ENCODE data around the gene TRPV2.

The TRPV2 gene

DNA sequence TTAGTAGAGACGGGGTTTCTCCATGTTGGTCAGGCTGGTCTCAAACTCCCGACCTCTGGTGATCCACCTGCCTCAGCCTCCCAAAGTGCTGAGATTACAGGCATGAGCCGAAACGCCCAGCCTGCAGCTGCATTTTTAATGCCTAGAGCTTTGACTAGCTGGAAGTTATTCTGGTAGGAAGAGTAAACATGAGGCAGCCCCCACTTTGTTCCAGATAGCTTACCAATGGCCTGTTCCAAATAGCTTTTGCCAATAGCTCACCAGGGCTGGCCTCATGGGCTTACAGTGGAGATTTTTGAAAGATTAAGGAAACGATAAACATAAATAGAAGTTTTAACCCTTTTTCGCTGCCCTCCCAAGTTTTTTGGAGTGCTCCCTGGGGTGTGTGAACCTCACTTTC is 9.8 kb downstream of the TRPV2 start:
- Mint-ChIP-seq H3K9me3 (no peaks in the 10 kb centered on the region), H3K27me3 (no peaks in the 10 kb centered on the region), H3K27ac (no peak overlapping the region), H3K36me3 (ENCODE audit: low read depth) (peaks cover 38% of the 10 kb centered on the region), H3K4me1 (ENCODE audit: low read depth) (peaks cover 9% of the 10 kb centered on the region), H3K4me3 (no peak overlapping the region)

DNA sequence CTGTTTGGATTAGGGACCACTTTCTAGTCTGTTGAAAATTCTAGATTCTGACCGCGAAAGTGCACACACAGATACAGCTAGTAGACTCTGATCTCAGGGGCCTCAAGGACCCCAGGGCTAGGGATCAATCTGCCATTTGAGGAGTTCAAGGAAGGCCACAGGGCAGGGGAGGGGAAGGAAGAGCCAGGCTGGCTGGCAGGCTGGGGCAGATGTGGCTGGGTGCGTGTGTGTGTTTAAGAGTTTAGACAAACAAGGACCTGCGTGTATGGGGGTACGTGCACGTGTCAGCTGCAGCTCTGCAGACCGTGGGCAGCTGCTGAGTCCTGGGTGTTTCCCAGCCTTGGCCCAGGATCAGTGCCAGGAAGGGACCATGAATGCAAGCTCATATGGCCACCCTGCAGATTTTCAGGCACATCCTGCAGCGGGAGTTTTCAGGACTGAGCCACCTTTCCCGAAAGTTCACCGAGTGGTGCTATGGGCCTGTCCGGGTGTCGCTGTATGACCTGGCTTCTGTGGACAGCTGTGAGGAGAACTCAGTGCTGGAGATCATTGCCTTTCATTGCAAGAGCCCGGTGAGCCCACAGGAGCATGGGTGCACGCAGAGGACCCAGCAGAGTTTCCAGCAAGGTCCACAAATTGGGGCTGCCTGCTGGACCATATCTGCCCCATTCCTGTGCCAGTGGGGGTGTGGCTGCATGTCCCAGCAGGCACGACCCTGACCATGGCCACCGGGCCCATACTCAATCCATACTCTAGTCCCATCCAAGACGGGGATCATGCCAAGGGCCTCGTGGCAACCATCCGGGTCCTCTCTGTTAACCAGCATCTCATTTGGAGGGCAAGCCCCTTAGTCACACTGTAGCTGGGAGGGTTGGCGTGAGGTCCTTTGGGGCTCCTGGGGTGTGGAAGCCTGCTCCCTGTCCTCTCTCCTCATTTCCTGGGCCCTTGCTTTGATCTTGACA is 10.6 kb downstream of the TRPV2 start:
- Mint-ChIP-seq H3K4me1 (ENCODE audit: low read depth) (peaks cover 1% of the 10 kb centered on the region), H3K27ac (no peak overlapping the region), H3K27me3 (no peaks in the 10 kb centered on the region), H3K36me3 (ENCODE audit: low read depth) (peaks cover 35% of the 10 kb centered on the region), H3K9me3 (no peaks in the 10 kb centered on the region), H3K4me3 (no peak overlapping the region)

DNA sequence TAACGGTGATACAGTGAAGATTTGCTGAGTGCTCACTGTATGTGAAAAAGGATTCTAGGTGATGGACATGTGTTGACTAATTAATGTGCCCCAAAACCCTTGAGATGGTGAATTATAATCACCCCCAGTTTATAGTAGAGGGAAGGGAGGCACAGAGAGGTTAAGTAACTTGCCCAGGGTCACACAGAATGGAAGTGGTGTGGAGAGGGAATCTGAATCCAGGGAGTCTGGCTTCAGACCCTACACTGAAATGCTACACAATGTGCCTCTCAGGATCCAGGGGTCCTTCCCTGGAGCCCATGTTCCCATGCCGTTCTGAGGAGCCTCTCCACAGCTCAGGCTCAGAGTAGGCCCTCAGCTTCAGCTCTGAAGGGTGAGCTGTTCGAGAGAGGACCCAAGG is 11.6 kb downstream of the TRPV2 start:
- Mint-ChIP-seq H3K4me3 (no peak overlapping the region), H3K4me1 (ENCODE audit: low read depth) (no peaks in the 10 kb centered on the region), H3K36me3 (ENCODE audit: low read depth) (peaks cover 38% of the 10 kb centered on the region), H3K9me3 (no peaks in the 10 kb centered on the region), H3K27me3 (no peaks in the 10 kb centered on the region), H3K27ac (no peak overlapping the region)

DNA sequence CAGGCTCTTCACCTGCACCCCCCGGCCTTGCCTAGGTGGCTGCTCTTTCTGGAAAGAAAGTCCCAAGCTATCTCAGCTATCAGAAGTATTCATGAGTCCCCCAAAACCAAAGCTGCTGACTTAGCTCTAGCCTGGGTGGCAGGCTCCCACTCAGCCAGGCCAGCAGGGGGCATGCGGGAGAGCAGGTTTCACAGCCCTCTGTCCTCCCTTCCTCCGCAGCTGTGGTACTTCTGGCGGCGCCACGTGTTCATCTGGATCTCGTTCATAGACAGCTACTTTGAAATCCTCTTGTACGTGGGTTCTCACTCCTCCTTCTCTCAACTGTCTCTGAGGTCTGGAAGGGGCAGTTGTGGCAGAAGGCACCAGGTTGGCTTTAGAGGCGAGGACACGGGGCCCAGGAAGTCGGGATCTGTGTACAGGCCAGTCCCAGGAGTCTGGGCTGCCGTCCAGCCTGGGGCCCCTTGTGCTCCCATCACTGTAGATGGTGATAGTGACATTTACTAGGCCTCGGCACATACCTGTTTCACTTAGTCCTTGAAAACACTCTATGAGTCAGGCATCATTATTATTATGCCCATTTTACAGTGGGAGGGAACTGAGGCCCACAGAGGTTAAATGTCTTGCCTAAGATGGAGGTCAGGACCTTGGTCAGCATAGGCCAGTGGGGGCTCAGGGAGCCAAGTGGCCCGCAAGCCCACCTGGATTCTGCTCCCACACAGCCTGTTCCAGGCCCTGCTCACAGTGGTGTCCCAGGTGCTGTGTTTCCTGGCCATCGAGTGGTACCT is 12.9 kb downstream of the TRPV2 start:
- H3K27me3 Mint-ChIP-seq, result no peaks in the 10 kb centered on the region

DNA sequence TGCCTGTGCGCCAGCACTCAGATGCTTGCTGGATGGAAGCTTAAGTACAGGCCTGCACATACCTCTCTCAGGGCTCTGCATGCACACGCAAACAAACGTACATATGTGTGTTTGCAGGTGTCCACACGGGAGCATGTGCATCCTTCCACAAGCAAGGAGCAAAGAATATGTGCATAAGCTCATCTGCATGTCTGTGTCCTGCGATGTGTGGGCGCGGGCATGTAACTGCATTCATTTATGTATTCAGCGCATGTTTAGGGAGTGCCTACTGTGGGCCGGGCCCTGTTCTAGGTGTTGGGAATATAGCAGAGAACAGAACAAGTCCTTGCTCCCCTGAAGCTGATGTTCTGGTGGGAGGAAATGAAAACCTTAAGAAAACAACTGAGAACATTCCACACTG is 13.7 kb downstream of the TRPV2 start:
- Mint-ChIP-seq H3K4me1 (ENCODE audit: low read depth) (no peaks in the 10 kb centered on the region), H3K27ac (peak overlapping the region; percentile 45), H3K4me3 (no peak overlapping the region), H3K9me3 (no peaks in the 10 kb centered on the region), H3K36me3 (ENCODE audit: low read depth) (peaks cover 32% of the 10 kb centered on the region), H3K27me3 (no peaks in the 10 kb centered on the region)

More for the DNA sequence above, 12.9 kb downstream of the TRPV2 start:
- Mint-ChIP-seq H3K4me3 (no peak overlapping the region), H3K4me1 (ENCODE audit: low read depth) (no peaks in the 10 kb centered on the region), H3K27ac (peak overlapping the region; percentile 26), H3K36me3 (ENCODE audit: low read depth) (peaks cover 32% of the 10 kb centered on the region), H3K9me3 (no peaks in the 10 kb centered on the region)

DNA sequence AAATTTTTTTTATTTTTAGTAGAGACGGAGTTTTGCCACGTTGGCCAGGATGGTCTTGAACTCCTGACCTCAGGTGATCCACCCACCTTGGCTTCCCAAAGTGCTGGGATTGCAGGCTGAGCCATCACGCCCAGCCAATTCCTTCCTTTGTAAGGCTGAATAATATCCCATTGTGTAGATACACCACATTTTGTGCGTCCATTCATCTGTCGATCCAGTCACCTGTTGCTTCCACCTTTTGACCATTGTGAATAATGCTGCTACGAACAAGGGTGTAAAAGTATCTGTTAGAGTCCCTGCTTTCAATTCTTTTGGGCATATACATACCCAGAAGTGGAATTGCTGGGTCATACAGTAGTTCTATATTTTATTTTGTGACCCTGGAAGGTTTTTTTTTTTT is 15.3 kb downstream of the TRPV2 start:
- Mint-ChIP-seq H3K4me1 (ENCODE audit: low read depth) (peaks cover 2% of the 10 kb centered on the region), H3K9me3 (no peaks in the 10 kb centered on the region), H3K27ac (no peak overlapping the region), H3K27me3 (no peaks in the 10 kb centered on the region), H3K4me3 (no peak overlapping the region), H3K36me3 (ENCODE audit: low read depth) (peaks cover 26% of the 10 kb centered on the region)

DNA sequence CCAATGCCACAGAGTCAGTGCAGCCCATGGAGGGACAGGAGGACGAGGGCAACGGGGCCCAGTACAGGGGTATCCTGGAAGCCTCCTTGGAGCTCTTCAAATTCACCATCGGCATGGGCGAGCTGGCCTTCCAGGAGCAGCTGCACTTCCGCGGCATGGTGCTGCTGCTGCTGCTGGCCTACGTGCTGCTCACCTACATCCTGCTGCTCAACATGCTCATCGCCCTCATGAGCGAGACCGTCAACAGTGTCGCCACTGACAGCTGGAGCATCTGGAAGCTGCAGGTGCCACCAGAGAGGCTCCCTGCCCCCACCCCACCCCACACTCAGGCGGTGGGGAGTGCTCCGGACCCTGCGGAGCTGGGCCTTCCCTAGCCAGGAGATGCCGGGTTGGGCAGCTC is 16.6 kb downstream of the TRPV2 start:
- no peaks in the 10 kb centered on the region for H3K9me3 Mint-ChIP-seq
- H3K27me3 Mint-ChIP-seq, result no peaks in the 10 kb centered on the region
- H3K36me3 Mint-ChIP-seq (ENCODE audit: low read depth), result peaks cover 22% of the 10 kb centered on the region
- H3K4me1 Mint-ChIP-seq (ENCODE audit: low read depth), result peaks cover 5% of the 10 kb centered on the region
- no peak overlapping the region for H3K4me3 Mint-ChIP-seq
- H3K27ac Mint-ChIP-seq, result no peak overlapping the region

DNA sequence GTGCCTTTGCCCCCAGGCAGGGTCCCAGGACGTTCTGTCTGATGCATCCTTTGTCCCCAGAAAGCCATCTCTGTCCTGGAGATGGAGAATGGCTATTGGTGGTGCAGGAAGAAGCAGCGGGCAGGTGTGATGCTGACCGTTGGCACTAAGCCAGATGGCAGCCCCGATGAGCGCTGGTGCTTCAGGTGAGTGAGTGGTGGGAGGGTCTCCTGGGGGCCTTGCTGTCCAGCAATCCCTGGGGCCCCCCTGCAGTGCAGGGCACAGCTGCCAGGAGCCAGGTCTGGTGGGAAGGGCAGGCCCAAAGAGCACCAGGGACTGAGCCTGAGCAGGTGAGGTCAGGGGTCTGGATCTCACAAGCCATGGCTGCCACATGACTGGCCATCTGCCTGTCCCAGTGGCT is 18.1 kb downstream of the TRPV2 start:
- Mint-ChIP-seq H3K9me3 (no peaks in the 10 kb centered on the region), H3K36me3 (ENCODE audit: low read depth) (peaks cover 22% of the 10 kb centered on the region), H3K27ac (no peak overlapping the region), H3K4me3 (no peak overlapping the region), H3K4me1 (ENCODE audit: low read depth) (peaks cover 16% of the 10 kb centered on the region), H3K27me3 (no peaks in the 10 kb centered on the region)

DNA sequence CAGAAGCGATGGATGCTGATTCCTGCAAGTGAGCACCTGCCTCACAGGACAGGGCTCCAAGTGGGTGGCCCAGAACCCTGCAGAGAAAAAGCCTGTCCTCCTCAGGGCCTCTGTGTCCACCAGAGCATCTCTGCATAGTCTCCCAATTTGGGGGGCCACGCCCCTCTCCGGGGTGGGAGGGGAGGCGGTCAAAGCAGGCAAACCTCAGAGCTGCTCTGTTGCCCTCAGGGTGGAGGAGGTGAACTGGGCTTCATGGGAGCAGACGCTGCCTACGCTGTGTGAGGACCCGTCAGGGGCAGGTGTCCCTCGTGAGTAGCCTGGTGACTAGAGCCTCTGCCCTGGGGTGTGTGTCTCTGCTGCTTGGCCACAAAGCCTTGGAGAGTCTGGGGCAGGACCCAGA is 19.3 kb downstream of the TRPV2 start:
- H3K4me3 Mint-ChIP-seq, result no peak overlapping the region
- no peaks in the 10 kb centered on the region for H3K9me3 Mint-ChIP-seq
- peaks cover 25% of the 10 kb centered on the region for H3K4me1 Mint-ChIP-seq (ENCODE audit: low read depth)
- H3K36me3 Mint-ChIP-seq (ENCODE audit: low read depth), result peaks cover 26% of the 10 kb centered on the region
- H3K27me3 Mint-ChIP-seq, result peaks cover 3% of the 10 kb centered on the region
- H3K27ac Mint-ChIP-seq, result no peak overlapping the region

DNA sequence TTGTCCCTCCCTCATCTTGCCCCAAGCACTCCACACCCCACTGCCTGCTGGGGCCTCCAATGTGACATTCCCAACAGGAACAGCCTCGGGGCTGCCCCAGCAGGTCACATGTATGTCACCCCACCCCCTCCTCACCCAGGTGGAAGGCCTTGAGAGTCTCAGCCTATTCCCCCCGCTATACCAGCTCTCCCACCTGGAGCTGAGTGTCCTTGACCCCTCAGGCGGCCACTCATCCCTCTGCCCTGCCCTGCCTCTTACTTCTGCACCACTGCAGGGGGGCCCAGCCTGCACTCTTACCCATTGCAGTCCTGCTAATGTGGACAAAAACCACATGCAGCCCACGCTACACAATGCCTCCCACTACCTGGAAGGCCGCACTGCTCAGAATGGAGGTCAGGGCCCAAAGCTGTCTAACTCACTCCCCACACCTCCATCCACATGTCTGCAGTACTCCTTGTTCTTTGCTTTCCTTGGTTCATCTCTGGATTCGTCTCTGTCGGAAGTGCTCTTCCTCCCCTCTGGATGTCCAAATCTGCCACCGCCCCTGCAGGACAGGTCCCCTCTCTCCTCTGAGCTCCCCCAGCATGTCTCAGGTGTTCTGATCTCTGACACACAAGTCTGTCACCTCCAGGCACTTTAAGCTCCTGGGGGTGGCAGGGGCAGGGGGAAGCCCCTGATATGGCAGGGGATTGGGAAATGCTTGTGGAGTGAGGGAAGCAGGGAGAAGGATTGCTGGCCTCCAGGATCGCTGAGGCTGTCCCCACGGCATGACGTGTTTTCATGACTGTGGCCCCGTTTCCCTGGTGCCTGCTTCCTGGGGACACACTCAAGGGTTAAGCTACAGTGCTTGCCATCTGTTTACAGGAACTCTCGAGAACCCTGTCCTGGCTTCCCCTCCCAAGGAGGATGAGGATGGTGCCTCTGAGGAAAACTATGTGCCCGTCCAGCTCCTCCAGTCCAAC is 20.8 kb downstream of the TRPV2 start:
- no peaks in the 10 kb centered on the region for H3K9me3 Mint-ChIP-seq
- H3K27me3 Mint-ChIP-seq, result peaks cover 3% of the 10 kb centered on the region
- peaks cover 36% of the 10 kb centered on the region for H3K4me1 Mint-ChIP-seq (ENCODE audit: low read depth)
- H3K4me3 Mint-ChIP-seq, result no peak overlapping the region
- peaks cover 37% of the 10 kb centered on the region for H3K36me3 Mint-ChIP-seq (ENCODE audit: low read depth)
- peak overlapping the region; percentile 70 for H3K27ac Mint-ChIP-seq

DNA sequence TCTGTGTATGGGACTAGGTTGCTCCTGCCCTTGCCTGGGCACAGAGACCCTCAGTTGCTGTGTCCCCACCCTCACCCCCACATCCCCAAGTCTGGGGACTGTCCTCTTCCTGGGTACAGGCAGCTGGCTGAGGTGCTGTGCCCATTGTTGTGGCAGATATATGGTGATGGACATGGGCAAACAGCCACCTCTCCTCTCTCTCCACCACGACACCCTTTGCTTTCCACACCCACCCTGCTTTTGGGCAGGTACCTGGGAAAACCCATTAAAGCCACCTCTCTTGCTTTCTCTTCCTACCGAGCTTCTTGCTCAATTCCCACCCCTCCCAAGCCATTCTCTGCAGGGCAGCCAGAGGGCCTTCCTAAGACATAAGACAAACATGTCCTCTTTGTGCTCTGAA is 21.7 kb downstream of the TRPV2 start:
- Mint-ChIP-seq H3K27ac (peak overlapping the region; percentile 73), H3K9me3 (no peaks in the 10 kb centered on the region), H3K36me3 (ENCODE audit: low read depth) (peaks cover 43% of the 10 kb centered on the region), H3K4me1 (ENCODE audit: low read depth) (peaks cover 44% of the 10 kb centered on the region), H3K27me3 (peaks cover 3% of the 10 kb centered on the region), H3K4me3 (no peak overlapping the region)

DNA sequence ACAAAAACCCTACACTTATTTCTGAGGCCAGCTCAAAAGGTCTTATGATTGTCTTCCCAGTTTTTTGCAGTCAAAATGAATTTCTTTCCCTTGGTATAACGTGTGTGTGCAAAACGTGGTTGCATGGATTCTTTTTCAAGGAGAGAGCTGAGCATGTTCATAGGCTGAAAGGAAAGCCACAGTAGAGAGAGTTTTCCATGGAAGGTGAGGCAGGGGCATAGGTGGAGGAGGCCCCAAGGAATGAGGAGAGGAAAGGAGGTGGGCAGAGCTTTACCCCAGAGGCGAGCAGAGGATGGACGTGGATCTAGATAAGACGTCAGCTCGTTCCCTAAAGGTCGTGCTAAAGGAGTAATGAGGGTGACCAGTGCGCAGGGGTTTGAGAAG is 22.8 kb downstream of the TRPV2 start:
- Mint-ChIP-seq H3K36me3 (ENCODE audit: low read depth) (peaks cover 50% of the 10 kb centered on the region), H3K9me3 (no peaks in the 10 kb centered on the region), H3K4me1 (ENCODE audit: low read depth) (peaks cover 55% of the 10 kb centered on the region), H3K4me3 (peak overlapping the region; percentile 99), H3K27me3 (peaks cover 3% of the 10 kb centered on the region), H3K27ac (peak overlapping the region; percentile 100)

DNA sequence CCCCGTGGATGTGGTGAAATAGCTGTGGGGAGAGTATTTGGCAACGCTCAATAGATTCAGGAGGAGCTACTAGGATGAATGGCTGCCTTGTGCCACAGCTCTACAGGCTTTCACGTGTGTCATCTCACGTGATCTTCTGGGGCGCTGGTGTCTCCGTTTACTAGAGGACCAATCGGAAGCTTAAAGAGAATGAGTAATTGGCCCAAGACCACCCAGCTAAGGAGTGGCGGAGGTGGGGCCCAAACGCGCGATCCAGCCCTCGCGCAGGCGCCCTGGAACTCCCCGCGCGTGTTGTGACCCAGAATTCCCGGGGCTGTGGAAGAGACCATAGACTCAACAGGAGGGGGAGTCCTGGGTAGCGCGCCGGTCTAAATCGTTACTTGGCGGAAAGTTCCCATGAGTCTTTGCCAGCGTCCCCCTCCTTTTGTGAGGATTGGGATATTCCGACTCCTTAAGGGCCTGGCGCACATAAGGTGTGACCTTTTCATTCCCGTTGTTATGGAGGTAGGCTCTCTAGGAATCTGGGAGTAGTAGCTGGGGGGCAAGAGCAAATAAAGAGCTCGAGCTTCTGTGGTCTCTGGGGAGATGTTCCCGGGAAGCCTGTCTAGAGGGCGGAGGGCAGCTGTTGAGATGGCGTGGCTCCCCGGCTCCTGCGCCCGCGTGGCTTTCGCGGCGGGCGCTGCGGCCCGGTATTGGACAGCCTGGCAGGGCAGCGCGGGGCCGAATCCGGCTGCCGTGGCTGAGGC is 23.4 kb downstream of the TRPV2 start:
- no peaks in the 10 kb centered on the region for H3K9me3 Mint-ChIP-seq
- H3K36me3 Mint-ChIP-seq (ENCODE audit: low read depth), result peaks cover 51% of the 10 kb centered on the region
- peaks cover 3% of the 10 kb centered on the region for H3K27me3 Mint-ChIP-seq
- peak overlapping the region; percentile 100 for H3K27ac Mint-ChIP-seq
- H3K4me3 Mint-ChIP-seq, result peak overlapping the region; percentile 99
- H3K4me1 Mint-ChIP-seq (ENCODE audit: low read depth), result peaks cover 55% of the 10 kb centered on the region

DNA sequence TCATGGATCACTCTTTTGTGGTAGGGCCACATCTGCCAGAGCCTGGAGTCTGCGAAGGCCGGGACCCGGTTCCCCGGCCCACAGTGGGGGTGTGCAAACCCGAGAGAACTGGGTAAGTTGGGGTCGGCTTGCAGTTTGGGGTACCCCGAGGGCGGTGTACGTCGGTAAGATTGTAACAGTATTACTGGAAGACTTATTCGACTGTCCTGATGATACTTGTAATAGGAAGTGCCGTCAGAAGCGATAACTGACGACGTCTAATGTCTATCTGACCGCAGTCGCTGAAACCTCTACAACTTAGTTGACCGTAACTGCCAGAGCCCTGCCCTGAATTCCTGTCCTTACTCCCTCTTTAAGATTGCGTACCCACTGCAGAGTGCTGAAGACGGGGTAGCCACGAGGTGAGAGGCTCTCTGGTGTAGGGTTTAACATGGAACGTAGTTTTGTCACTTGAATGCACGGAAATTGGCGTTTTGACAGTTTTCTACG is 24.0 kb downstream of the TRPV2 start:
- peaks cover 3% of the 10 kb centered on the region for H3K27me3 Mint-ChIP-seq
- H3K36me3 Mint-ChIP-seq (ENCODE audit: low read depth), result peaks cover 55% of the 10 kb centered on the region
- no peaks in the 10 kb centered on the region for H3K9me3 Mint-ChIP-seq
- peak overlapping the region; percentile 99 for H3K4me3 Mint-ChIP-seq
- H3K27ac Mint-ChIP-seq, result peak overlapping the region; percentile 100
- H3K4me1 Mint-ChIP-seq (ENCODE audit: low read depth), result peaks cover 58% of the 10 kb centered on the region

All from stimulated activated naive CD8-positive, alpha-beta T cell treated with anti-CD3 and anti-CD28 coated beads, Interleukin-15, Interleukin-2, amounts not matched to agents 100 ng/mL and 50 ng/mL, for 24 hours (primary cell).